GM19238 (cell line): ENCODE data around the gene GNPDA1.
"Not testable (repeated sequence)": the region's sequence is repeated elsewhere in the genome, so short reads cannot be mapped to it uniquely, and the experiment has no call there.

ENCODE experiments used
- DNase-seq: peaks from one replicate; pipeline ENCODE4 v3.0.0; 2011; ENCODE audit warnings: low spot score; ENCODE audit not compliant: insufficient read length

The GNPDA1 gene

DNA sequence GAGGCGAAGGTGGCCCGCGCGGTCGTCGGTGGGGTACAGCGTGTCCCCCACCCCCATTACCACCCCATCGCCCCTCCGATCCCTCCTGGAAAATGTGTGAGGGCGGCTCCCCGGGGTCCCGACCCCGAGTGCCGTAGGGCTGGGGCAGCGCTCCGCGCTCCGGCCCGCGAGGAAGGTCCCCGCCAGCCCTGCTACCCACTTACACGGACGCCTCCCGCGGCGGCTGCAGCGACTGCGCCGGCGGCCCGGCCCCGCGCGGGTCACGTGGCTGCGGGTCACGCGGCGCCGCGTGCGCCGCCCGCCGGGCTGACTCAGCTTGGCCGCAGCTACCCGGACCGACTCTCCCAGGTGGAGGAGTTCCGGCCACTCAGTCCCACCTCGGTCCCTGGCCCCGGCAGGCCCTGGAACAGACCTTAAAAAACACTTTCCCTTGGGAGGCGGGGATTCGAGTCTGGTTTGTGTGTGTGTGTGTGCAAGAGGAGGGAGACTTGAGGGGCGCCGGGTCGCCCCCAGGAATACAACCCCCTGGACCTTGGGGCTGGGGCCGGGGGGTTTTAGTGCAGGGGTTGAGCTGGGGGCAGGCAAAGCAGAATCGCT is at the start of gene GNPDA1:
Gene GNPDA1, minus strand, starts transcription at position 236 of the 597 bp plus-strand sequence. CDS start 992 bp downstream, outside the sequence.
- peak; percentile 74 for DNase-seq

DNA sequence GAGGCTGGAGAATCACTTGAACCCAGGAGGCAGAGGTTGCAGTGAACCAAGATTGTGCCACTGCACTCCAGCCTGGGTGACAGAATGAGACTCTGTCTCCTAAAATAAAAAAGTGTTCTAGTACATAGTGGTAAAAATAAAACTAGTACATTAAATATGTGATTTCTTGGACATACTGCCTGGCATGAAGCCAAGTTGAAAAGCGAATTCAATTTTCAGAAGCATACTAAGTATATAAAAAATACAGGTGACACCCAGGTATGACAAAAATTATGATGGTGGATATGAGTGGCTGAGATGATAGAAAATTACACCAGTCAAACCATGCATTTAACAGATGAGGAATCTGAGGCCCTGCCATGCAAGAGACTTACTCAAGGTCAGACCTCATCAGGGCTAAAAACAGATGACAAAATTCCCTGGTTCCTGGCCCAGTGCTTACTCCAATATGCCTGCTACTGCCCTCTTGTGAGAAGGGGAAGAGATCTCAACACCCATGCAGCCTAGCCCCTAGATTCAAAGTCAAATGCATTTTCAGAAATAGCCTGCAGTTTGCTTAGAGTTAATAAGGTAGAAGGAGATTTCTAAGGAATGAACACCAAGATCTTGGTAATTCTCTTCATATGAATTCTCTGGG is 46.6 kb upstream of the GNPDA1 start:
- DNase-seq = no peak

DNA sequence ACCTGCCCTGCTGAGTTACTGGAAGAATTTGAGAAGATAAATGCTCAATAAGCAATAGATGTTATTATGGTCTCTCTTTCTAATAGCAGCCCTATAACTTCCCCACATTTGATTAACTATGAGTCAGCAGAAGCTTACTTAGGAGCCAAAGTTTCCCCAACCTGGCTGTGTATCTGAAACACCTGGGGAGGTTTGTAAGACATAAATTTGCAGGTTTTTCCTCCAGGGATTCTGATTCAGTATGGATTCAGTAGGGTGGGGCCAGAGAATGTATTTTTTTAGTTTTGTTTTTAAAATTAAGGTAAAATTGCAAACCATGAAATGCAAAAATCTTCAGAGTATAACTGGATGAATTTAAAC is 44.9 kb upstream of the GNPDA1 start:
- no peak for DNase-seq

DNA sequence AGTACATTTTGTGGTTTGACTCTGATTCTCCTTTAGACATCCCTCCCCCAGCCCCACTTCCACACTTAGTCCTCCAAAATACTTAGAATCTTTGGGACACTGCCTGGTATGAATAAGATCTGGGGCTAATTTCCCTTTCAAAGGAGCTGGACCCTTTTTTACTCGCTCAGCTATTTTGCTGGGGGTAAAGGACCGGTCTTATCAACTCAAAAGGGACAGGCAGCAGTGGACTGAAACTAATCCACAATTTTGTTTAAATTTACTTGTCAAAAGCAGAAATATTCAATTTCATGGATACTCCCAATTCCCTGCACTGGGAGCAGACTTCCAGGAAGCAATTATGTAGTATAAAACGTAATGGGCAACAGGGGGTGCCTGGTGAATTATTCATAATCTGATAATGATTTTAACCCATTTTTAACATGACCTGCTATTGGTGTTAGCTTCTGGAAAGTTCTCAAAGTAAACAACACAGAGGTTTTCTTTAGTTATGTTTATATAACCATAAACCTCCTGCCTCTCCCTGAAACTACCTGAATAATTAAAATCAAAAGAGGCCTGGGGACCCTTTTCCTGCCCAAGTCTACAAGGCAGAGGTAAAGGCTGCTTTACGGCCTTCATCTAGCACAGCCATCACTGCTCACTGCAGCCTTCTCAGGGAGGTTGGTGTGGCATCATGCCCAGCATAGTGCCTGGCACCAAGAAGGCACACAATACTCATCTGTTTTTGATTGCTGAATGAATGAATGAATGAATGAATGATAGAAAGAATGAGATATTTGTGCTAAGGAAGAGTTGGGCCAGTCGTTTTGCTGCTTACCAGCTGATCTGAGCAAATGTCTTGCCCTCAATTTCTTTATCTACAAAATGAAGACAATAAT is 44.2 kb upstream of the GNPDA1 start:
- DNase-seq = no peak

DNA sequence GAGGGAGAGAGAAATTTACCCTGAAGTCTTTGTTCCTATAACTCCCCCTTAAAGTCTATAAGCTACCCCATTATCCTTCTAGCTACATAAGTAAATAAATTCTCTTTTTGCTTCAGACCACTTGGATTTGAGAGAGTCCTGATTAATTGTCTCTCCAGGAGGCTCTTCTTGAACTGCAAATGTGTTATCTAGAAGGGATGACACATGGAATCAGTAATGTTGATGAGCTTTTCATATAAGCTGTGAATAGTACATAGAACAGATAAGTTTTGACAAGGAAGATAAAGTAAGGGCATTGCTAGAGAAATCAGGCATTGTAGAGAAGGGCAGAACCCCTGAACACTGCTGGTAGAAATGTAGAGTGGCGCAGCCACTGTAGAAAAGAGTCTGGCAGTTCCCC is 42.5 kb upstream of the GNPDA1 start:
- no peak for DNase-seq

DNA sequence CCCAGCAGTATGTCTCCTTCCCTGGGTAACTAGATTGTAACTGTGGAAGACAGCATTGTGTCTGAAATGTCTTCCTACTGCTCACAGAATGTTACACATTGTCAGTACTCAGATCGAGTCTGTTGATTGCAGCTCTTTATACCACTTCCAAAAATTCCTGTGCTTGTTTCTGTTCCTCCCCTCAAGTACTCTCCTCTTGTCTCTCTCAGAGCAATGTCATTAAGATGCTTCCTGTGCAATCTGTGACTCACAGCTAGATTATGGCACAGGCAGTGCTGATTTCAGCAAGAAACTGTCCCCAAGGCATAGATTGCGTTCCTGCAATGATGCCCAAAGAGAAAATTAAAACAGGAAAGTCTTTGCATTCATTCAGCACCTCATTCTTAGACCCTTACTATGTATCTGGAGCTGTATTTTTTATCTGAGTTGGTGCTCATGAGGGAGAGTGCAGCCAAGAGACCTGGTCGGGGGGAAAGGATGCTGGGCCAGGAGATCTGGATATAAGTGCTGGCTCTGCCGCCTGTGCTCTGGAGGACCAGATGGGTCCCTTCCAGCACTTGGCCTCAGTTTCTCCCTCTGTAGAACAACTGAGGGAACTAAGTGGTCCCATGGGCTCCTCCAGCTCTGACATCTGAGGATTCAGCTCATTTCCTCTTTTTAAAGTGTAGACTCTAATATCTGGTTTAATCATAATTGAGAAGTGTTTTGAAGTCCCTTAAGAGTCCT is 40.8 kb upstream of the GNPDA1 start:
- DNase-seq = no peak

DNA sequence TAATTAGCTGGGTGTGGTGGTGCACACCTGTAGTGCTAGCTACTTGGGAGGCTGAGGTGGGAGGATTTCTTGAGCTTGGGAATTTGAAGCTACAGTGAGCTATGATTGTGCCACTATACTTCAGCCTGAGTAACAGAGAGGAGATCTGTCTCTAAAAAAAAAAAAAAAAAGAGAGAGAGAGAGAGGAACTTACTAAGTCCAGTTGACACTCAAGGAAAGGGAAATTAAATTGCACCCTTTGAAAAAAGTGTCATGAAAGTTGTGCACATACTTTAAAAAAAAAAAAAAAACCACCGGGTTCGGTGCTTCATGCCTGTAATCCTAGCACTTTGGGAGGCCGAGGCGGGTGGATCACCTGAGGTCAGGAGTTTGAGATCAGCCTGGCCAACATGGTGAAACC is 39.2 kb upstream of the GNPDA1 start:
- not testable (repeated sequence) for DNase-seq

DNA sequence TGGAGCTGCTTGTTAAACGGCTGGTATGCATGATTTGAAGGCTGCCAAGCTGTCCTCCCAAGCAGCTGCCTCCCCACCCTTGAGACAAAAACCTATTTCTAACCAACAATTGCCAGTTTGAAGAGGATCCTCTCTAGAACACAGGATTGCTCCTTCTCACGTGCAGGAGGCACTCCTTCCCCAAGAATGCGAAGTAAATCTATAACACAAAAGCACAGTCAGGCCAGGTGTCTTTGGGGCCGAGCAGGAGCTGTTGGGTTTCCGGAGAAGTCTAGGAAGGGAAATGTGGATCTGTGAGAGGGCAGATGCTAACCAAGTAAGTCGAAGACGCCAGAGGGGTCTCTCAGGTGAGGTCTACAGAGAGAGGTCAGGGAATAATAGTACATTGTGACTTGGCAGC is 35.4 kb upstream of the GNPDA1 start:
- no peak for DNase-seq

DNA sequence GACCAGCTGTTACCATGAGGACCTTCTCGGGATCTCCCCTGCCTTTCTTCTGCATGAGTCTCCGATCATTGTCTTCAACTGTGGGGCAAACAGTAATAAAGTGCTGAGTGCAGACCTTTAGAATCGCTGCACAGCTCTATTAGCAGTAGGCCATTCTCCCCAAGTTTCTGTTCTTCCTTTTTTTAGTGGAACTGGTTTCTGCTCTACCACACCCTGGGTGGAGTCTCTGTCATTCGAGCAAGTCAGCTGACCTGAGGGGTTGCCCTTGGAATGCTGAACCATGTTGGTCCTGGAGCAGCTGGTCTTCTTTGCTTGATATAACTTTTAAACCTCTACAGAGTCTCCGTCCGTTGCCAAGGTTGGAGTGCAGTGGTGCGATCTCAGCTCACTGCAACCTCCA is 33.4 kb upstream of the GNPDA1 start:
- DNase-seq = no peak

DNA sequence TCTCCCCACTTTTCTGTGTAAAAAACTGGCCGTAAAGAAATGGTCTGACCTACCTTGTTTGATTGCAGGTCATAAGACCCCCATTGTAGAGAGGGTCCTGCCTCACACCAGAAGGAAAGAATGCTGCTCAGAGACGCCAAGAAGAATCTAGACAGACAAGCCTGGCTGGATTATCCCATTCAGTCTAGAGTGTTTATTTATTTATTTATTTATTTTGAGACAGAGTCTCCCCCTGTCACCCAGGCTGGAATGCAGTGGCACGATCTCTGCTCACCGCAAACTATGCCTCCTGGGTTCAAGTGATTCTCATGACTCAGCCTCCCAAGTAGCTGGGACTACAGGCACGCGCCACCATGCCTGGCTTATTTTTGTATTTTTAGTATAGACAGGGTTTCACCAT is 28.1 kb upstream of the GNPDA1 start:
- DNase-seq = not testable (repeated sequence)

DNA sequence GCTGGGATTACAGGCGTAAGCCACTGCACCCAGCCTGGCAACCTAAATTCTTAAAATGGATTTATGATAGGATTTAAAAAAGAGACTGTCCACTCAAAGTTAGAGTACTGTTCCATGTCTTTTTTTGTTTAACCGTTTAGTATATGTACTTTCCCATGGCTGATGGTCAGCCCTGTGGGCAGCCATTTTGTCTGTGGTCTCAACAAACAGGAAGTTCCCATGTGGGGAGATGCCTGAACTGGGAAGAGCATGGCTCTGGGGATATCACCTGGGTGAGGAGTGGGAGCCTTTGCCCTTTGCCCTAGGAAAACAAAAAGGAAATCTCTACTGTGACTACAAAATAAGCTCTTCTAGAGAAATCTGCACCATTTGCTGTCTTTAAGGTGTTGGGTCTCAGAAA is 27.5 kb upstream of the GNPDA1 start:
- no peak for DNase-seq

DNA sequence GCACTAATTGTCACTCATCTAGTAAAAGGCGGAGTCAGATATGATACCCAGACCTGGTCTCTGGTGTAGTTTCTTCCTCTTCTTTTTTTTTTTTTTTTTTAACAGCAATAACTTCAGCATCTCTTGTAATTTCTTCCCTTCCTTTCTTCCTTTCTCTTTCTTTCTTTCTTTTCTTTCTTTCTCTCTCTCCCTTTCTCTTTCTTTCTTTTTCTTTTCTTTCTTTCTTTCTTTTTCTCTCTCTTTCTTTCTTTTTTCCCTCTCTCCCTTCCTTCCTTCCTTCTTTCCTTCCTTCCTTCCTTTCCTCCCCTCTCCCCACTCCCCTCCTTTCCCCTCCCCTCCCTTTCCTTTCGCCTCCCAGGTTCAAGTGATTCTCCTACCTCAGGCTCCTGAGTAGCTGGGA is 25.9 kb upstream of the GNPDA1 start:
- DNase-seq = no peak

DNA sequence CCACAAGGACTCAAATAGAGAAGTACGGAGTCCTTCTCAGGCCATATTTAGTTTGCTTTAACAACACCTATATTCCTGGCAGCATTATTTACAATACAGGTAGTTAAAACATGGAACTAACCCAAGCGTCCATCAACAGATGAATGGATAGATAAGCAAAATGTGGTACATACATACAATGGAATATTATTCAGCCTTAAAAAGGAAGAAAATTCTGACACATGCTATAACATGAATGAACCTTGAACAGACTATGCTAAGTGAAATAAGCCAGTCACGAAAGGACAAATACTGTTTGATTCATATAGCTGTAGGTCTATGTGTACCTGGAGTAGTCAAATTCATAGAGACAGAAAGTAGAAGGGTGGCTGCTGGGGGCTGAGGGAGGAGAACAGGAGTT is 24.8 kb upstream of the GNPDA1 start:
- DNase-seq = not testable (repeated sequence)

DNA sequence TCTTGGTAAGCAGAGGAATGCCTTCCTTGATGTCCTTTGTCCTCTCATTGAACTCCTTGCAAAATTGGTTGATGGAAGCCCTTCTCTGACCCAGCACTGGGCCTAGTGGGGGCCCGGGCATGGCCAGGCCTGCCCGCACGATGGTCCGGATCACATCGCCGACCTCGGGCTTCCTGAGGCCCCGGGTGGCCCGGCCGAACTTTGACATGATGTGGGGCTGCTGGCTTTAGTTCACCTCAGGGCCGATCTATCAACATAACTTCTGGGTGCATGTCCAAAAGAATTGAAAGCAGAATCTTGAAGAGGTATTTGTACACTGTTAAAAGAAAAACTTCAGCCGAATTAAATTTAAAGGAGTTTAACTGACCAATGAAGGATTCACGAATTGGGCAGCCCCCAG is 24.1 kb upstream of the GNPDA1 start:
- no peak for DNase-seq

DNA sequence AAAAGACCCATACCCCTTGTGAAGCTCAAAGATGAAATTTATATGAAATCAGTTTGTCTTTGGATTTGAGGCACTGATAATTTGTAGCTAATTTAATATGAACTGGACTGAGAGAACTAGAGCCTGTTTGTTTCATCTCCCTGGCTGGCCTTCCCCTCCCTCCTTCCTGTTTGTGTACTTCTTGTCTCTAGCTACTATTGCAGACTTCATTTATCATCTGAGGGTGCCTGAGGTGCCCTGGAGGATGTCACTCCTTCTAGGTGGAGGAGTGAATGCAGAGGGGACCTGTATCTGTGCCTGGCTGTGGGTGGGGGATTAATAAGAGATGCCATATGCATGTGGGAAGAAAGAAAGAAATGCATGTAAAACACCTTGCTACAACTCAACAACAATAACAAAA is 22.2 kb upstream of the GNPDA1 start:
- DNase-seq = no peak

DNA sequence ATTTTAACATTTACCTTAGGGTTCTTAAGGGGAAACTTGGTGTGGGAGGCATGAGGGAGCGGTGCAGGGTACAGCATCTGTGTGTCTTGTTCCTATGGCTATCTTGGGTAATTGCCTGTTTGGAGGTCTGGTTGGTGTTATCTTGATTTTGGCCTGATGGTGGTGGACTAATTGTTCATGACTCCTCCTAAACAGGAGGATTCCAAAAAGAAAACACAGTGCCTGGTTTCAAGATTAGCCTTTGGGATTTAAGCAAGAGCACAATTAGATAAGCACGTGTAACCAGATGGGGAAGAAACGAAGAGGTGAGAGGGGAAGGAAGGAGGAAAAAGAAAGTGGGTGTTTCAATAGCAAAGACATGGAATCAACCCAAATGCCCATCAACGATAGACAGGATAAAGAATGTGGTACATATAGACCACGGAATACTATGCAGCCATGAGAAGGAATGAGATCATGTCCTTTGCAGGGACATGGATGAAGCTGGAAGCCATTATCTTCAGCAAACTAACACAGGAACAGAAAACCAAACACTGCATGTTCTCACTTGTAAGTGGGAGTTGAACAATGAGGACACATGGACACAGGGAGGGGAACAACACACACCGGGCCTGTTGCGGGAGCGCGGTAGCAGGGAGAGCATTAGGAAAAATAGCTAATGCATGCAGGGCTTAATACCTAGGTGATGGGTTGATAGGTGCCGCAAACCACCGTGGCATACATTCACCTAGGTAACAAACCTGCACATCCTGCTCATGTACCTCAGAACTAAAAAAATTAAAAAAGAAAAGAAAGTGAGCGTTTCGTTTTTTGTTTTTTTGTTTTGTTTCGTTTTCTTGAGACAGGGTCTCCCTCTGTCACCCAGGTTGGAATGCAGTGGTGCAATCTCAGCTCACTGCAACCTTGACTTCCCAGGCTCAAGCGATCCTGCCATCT is 21.1 kb upstream of the GNPDA1 start:
- DNase-seq = not testable (repeated sequence)

DNA sequence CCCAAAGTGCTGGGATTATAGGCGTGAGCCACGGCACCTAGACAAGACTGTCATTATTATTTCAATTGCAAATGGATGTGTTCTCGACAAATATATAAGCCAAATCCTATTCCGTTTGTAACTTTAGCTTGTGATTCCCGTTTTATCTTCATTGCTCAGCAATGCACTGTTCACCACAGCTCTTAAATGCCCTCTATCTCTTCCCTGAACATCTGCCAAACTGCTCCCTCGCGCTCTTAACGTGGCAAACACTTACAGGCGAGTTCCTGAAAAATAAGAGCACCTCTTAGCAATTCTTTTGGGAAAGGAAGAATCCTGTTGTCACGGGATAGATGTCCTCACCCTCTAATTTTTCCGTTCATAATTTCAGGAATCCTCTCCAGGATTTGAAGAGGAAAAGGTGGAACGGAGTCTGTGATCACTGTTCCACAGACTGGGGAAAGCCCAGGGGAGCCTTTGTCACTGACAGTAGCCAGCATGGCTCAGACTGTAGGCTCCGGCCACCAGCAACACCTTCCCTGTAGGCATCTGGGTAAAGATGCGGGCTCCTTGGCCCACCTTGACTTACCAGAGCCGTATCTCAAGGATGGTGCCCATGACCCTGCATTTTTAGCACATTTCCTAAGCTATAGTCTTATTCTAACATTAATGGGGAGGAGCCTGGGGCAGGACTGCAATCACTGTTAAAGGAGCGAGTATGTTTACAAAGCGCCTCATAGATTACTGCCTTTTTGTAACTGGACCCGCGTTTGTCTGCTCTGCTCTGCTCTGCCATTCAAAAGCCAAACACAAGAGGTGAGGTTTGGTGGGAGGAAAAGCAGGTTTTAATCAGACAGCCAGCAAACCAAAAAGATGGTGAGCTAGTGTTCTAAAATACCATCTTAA is 20.2 kb upstream of the GNPDA1 start:
- no peak for DNase-seq

DNA sequence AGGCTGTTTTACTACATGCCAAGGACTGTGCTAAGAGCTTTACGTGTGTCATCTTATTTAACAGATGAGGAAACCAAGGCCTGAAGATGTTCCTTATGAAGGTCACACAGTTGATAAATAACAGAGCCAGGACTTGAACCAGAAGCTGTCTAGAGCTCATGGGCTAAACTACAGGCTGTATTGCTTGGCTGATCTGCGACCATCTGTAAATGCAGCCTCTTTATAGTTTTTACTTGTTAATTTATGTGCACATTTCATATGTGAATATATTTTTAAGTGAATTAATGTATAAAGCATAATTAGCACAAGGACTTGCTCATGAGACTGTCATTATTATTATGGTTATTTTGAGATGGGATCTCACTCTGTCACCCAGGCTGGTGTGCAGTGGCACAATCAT is 19.3 kb upstream of the GNPDA1 start:
- no peak for DNase-seq

DNA sequence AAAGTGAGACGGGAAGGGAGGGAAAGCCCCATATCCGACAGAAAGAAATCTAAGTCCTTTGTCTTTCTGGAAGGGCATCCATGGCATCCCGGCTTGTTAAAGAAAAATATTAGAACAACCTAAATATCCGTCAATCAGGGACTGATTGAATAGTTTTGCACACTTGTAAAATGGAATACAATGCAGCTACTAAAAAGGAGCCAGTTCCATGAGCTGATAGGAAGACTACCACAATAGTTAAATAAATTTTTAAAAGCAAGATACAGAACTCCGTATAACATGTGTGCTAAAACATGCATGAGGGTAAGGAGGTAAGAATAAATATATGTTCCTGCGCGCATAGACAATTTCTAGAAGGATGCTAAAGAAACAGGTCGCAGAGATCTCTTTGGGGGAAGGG is 12.8 kb upstream of the GNPDA1 start:
- no peak for DNase-seq

DNA sequence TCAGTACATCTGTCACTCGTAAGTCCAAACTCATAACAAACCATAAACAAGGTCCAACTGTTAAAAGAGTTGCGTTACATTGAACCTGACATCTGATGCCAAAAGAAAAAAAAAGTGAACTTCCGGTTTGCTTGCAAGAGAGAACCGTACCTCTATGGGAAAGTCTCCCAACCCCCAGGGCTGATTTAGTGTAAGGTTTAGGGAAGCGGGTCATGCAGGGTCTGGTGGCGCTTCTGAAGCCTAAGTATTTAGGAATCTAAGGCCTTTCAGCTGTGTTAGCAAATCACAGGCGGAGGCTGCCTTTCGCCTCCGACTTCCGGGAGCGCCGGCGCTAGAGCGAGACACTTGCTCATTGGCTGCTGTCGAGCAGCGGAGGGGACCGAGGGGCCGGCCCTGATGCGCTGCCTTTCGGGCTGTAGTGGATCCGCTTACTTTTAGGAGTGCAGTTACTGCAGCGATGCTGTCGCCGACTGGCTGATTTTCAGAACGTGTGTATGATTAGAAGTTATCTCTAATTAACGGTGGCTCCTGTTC is 12.0 kb upstream of the GNPDA1 start:
- DNase-seq = peak; percentile 87
